Activated CD8-positive, alpha-beta memory T cell treated with anti-CD3 and anti-CD28 coated beads, Interleukin-2, amount 50 U/mL, for 24 hours (primary cell): ENCODE measurements around the gene EVI5.

ENCODE experiments used
- DNase-seq: peaks from one replicate; pipeline ENCODE4 v3.0.0-alpha.2; 2020; ENCODE audit errors: extremely low read depth

EVI5 gene

DNA sequence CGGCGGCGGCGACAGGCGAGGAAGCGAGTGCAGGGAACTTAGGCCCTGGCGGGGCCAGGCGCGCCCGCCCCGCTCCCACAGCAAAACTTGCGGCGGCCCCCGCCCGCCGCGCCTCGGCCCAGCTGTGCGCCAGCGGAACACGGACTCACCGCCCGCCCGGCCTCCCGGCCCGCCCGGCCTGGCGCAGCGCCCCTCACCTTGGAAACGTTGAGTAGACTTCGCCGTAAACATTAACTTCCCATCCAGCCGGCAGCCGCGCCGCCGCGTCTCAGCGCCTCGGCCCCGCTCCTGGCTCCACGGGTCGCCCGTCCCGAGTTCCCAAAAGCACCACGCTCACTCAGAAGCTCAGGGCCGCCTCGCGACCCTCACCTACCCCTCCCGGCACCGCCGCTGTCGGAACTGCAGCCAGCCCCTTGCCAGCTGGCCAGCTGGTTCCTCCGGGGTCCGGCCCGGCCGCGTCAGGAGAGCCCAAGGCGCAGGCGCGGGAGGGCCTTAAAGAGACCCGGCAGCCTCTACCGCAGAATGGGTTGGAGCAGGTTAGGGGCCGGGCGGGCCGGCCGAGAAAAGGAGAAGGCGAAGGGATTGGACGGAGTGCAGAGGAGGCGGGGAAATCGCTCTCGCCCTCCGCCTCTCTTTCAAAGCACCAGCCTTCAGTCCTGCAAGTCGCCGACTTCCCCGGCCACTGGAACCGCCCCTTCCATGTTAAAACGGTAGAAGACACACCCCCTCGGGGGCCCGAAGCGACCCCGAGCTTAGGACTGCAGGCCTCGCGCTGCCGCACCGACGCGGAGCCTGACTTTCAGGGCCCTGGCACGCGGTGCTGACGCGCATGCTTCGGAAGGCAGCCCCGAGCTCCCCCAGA is at the start of gene EVI5:
Gene EVI5, minus strand, starts transcription at position 470 of the 862 bp plus-strand sequence. CDS start 48,562 bp downstream, outside the sequence.
- peak; percentile 20 for DNase-seq

GRCh38 chr1:92834617-92835016 is 49.7 kb upstream of the EVI5 start:
- DNase-seq: no peak

DNA sequence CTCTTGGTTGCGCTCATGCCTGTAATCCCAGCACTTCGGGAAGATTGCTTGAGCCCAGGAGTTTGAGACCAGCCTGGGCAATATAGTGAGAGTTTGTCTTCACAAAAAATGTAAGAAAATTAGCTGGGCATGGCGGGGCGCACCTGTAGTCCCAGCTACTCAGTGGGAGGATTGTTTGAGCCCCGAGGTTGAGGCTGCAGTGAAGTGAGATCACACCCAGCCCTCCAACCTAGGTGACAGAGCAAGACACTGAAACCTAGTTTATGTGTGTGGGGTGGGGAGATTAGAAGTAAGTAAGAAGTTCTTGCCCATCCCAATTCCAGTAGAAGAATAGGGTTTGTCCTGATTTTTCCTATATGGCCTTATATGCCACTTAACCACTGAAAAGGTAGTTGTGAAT is 48.9 kb upstream of the EVI5 start:
- no peak for DNase-seq

DNA sequence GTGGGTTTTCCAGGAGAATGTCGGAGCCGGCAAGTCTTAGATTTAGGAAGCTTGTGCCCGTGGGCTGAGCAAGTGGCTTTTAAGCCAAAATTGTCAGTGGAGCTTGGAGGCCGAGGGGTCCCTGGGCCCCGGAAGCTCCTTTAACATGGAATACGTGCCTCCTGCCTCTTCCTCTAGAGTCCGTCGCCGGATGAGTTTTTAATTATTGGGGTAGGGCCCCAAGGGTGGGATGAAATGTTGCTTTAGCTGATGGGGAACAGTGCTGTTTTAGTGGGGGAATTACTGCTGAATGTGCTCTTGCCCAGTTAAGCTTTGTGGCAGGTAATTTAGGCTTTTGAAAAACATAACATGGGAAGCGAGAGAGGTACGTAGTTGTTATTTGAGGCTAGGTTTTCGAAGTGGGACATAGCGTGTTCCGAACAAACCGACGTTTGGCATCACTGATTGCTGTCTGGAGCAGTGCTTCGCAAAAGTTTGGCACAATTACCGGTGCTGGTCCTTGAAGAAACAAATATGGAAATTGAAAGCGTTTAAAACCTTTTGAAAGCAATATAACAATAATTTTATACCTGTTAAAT is 47.7 kb upstream of the EVI5 start:
- DNase-seq: no peak

DNA sequence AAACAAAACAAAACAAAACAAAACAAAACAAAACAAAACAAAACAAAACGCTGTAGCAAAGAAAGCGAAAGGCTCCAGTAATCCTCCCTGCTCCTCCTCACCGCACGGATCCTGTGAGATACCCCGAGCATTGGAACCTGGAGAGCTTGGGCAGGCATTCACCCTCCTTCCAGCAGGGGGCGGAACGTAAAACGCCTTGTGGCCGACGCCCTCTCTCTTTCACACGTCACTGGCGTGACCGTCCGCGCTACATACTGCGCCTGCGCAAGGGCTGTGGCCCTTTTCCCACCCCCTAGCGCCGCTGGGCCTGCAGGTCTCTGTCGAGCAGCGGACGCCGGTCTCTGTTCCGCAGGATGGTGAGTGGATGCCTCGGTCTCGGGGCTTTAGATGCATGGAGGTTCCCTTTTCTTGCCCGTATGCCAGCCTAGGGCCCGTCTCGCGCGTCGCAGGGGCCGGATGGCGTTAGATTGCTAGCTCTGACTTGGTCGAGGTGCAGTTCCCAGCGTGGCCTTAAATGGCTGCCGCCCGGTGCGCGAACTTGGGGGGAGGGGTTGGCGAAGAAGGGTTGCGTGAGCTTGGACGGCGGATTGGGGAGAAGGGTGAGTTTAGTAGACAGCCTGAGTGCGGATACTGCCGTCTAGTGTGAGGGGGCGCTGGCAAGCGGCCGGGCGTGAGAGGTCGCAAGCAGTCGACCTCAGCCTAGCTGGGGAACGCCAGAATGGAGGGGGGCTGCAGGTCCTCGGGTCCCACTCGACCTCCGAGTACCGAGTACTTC is 47.0 kb upstream of the EVI5 start, which contains the start of gene RPL5:
Gene RPL5, plus strand, starts transcription at position 279 of the 775 bp plus-strand sequence. Its CDS starts 75 bp downstream, at position 354.
- peak; percentile 95 for DNase-seq

DNA sequence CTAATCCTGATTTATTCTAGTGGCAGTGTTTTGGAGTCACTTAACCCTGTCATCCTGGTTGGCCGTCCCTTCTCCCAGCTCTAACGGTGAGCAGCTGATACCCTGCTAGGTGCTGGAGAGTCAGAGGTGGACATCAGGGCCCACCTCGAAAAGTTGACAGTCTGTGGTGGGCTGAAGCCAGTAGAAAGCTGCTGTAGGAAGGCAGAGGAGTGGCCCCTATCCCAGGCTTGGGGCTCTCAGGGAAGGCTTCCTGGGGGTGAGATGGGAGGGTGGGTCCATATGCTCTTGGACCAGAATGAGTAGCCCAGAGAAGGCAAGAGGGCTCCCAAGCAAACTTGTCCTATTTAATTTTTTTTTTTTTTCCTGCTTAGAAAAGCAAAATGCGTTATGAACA is 46.5 kb upstream of the EVI5 start:
- no peak for DNase-seq

- DNase-seq: no peak
These were observed 41.9 kb upstream of the EVI5 start for GRCh38 chr1:92826792-92827191.

DNA sequence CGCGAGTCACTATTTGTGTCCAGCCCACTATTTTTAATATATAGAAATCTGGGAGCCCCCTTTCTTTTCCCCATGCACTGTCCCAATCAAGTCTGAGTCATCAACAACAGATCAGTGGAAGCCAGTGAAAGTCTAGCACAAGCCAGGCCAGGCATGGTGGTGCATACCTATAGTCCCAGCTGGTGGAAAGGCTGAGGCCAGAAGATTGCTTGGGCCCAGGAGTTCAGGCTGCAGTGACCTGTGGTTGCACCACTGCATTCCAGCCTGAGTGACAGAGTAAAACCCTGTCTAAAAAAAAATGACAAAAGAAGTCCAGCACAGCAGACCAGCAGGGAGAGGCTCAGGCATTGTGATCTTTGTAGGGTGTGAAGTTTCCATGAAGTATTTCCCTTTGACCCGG is 38.0 kb upstream of the EVI5 start:
- no peak for DNase-seq

- DNase-seq: no peak
These were observed 35.6 kb upstream of the EVI5 start for GRCh38 chr1:92820551-92820950.

DNA sequence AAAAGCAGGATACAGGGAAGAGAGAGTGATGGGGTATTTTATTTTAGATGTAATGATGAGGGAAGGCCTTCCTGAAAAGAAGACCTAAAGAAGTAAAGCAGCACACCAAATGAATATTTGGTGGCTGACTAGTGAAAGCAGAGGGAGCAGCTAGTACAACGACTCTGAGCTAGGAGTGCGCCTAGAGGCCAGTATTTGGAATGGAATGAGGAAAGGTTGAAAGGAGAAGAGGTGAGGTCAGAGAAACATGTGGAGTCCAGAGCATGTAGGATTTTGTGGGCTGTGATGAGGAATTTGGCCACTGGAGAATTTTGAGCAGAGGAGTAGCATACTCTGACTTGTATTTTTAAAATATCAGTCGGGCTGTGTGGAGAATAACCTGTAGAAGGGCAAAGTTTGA is 35.1 kb upstream of the EVI5 start:
- no peak for DNase-seq

- no peak for DNase-seq
These were observed 33.3 kb upstream of the EVI5 start for GRCh38 chr1:92817986-92818764.

GRCh38 chr1:92817137-92817697 is 32.3 kb upstream of the EVI5 start:
- DNase-seq: no peak

GRCh38 chr1:92816732-92817131 is 31.8 kb upstream of the EVI5 start:
- DNase-seq: no peak

GRCh38 chr1:92808381-92808780 is 23.5 kb upstream of the EVI5 start:
- no peak for DNase-seq

DNA sequence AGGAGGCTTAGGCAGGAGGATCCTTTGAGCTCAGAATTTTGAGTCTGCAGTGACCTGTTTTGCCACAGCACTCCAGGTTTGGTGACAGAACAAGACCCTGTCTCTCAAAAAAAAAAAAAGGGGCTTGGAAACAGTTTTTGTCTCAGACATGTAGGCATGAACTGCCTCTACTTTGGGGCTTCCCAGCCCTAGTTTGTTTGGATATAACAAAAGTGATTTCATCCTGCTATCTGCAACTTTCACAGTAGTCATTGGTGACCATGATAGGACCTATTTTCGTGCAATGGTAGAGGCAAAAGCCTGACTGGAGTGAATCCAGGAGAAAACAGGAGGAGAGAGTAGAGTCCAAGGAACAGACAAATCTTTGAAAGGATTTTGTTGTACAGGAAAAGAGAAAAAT is 20.3 kb upstream of the EVI5 start:
- no peak for DNase-seq

DNA sequence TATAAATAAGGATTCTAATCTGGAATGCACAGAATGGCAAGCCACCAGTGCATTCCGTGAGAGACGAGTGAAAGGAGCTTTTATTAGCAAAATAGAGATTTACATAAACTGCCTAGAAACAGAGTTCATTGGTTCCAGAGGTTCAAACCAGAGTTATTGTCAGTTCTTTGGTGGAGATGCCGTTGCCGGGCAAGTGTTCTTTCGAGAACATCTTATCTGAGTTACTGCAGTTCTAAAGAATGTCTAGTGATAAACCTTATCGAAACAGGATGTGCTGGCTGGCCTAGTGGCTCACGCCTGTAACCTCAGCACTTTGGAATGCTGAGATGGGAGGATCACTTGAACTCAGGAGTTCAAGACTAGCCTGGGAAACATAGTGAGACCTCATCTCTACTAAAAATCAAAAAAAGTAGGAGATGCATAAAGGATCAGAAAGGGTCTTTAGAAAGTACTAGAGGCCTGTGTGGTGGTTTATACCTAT is 19.9 kb upstream of the EVI5 start:
- no peak for DNase-seq

- DNase-seq: no peak
These were observed 18.4 kb upstream of the EVI5 start for GRCh38 chr1:92803140-92803887.

GRCh38 chr1:92797961-92798360 is 13.1 kb upstream of the EVI5 start:
- DNase-seq: no peak

DNA sequence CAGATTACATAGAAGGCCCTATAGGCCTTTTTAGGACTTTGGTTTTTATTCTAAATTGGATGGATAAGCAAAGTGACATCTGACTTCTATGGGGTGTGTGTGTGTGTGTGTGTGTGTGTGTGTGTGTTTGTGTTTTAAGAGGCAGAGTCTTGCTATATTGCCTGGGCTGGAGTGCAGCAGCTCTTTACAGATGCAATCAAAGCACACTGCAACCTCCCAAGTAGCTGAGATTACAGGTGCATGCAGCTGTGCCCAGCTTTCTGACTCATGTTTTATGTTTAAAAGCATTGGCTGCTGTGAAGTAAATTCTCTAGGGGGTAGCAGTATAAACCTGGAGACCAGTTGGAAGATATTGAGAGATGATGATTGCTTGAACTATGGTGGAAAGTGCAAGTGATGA is 12.4 kb upstream of the EVI5 start:
- DNase-seq: no peak

DNA sequence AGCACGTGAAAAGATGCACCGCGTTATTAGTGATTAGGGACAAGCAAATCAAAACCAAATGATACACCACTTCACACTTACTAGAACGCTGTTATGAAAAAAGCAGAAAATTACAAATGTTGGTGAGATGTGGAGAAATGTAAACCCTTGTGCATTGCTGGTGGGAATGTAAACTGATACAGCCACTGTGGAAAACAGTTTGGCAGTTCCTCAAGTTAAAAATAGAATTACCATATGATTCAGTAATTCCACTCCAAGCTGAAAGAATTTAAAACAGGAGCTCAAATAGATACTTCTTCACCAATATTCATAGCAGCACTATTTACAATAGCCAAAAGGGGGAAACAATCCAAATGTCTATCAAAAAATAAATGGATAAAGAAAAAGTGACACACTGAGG is 10.3 kb upstream of the EVI5 start:
- no peak for DNase-seq
